Neural crest cell (in vitro differentiated cells): ENCODE data around the gene CDKAL1. TPM values are rescaled to one million over a fixed set of nuclear protein-coding genes. Genes with fewer than 3 reads are reported as not detected.

Source experiments
- DNase-seq: peaks from one replicate; pipeline ENCODE4 v3.0.0; 2021; ENCODE audit warnings: low read depth, mixed read lengths, low spot score
- H3K27ac Mint-ChIP-seq: one replicate; pipeline ENCODE4 v1.8.0; 2021; ENCODE audit warnings: mild to moderate bottlenecking, mixed read lengths; ENCODE audit not compliant: unreplicated experiment
- H3K27me3 Mint-ChIP-seq: 2 replicates; pipeline ENCODE4 v1.8.0; 2021; ENCODE audit warnings: low read depth, mild to moderate bottlenecking, mixed read lengths
- H3K36me3 Mint-ChIP-seq: 2 replicates; pipeline ENCODE4 v1.8.0; 2021; ENCODE audit warnings: low read depth, mild to moderate bottlenecking, mixed read lengths
- H3K4me1 Mint-ChIP-seq: 2 replicates; pipeline ENCODE4 v1.8.0; 2021; ENCODE audit warnings: mixed read lengths
- H3K4me3 Mint-ChIP-seq: one replicate; pipeline ENCODE4 v1.8.0; 2021; ENCODE audit warnings: mild to moderate bottlenecking, mixed read lengths
- H3K9me3 Mint-ChIP-seq: 2 replicates; pipeline ENCODE4 v1.8.0; 2021; ENCODE audit warnings: mixed read lengths
- total RNA-seq: library from RNA; stranded (reverse); gene quantifications from 2 replicates; pipeline ENCODE4 v1.2.1, GENCODE V29; 2021
- TF ChIP-seq, protein P1 (sequence below): fragments of 200-600 bp; sonication (generic); conservative IDR thresholded peaks from 2 replicates; pipeline ENCODE4 v1.5.0; 2021; ENCODE audit warnings: antibody characterized with exemption, mild to moderate bottlenecking

CDKAL1 gene
- total RNA-seq, 1 donor from 2014 or later, result 25.4 TPM

DNA sequence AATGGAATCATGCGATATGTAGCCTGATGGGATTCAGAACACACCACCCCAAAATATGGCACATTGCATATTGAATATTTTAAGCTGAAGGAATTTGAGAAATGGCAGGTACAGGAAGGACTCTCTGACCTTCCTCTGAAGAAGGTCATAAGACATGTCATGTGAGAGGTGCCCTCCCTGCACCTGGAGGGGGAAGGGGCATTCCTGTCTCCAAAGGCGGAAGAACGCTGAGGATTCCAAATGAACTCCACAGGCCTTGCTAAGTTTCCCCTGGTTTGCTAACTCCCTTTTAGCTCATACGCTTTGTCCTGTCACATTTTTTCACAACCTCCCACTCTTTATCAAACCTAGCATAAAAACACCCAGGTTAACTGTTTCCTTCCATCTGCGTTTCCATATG, 347.8 kb downstream of the CDKAL1 start:
- Mint-ChIP-seq H3K27me3 (no peaks in the 10 kb centered on the region), H3K4me3 (no peak overlapping the region), H3K9me3 (peaks cover 12% of the 10 kb centered on the region), H3K4me1 (peaks cover 18% of the 10 kb centered on the region), H3K27ac (no peak overlapping the region), H3K36me3 (peaks cover 23% of the 10 kb centered on the region)
- no peak for DNase-seq
- TF ChIP-seq, protein P1, sequence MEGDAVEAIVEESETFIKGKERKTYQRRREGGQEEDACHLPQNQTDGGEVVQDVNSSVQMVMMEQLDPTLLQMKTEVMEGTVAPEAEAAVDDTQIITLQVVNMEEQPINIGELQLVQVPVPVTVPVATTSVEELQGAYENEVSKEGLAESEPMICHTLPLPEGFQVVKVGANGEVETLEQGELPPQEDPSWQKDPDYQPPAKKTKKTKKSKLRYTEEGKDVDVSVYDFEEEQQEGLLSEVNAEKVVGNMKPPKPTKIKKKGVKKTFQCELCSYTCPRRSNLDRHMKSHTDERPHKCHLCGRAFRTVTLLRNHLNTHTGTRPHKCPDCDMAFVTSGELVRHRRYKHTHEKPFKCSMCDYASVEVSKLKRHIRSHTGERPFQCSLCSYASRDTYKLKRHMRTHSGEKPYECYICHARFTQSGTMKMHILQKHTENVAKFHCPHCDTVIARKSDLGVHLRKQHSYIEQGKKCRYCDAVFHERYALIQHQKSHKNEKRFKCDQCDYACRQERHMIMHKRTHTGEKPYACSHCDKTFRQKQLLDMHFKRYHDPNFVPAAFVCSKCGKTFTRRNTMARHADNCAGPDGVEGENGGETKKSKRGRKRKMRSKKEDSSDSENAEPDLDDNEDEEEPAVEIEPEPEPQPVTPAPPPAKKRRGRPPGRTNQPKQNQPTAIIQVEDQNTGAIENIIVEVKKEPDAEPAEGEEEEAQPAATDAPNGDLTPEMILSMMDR, result no peak

DNA sequence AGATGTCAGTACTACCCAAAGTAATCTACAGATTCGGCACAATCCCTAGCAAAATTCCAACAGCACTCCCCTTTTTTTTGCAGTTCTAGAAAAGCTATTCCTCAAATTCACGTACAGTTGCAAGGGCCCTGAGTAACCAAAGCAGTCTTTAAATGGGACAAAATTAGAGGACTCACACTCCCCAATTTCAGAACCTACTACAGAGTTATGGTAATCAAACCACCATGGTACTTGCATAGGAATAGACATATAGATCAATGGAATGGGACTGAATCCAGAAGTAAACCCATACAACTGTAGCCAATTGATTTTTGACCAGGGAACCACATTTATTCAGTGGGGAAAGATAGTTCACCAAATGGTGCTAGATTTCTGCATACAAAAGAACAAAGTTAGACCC, 350.8 kb downstream of the CDKAL1 start:
- Mint-ChIP-seq H3K27me3 (no peaks in the 10 kb centered on the region), H3K27ac (no peak overlapping the region), H3K9me3 (peaks cover 19% of the 10 kb centered on the region), H3K36me3 (peaks cover 30% of the 10 kb centered on the region), H3K4me1 (no peaks in the 10 kb centered on the region), H3K4me3 (no peak overlapping the region)
- TF ChIP-seq, protein P1, result no peak
- DNase-seq, result no peak

DNA sequence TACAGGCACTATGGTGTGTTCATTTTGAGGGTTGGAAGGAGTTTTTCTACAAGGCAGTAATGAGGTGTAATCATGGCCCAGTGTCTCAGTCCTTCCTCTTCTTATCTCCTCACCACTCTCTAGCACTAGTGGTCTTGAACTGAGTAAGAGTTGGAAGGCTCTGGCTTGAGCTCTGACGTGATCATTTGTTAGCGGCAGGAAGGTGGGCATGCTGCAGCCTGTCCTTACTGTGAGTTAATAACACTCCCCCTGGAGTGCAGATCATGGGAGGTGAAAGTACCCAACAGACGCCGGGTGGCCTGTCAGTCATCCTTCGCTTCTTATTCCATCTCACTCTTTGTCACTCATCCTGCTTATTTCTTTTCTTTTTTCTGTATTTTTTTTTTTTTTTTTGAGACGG, 356.9 kb downstream of the CDKAL1 start:
- H3K4me1 Mint-ChIP-seq, result no peaks in the 10 kb centered on the region
- peaks cover 10% of the 10 kb centered on the region for H3K9me3 Mint-ChIP-seq
- no peak overlapping the region for H3K4me3 Mint-ChIP-seq
- no peak overlapping the region for H3K27ac Mint-ChIP-seq
- DNase-seq, result no peak
- TF ChIP-seq, protein P1, result no peak
- no peaks in the 10 kb centered on the region for H3K27me3 Mint-ChIP-seq
- peaks cover 23% of the 10 kb centered on the region for H3K36me3 Mint-ChIP-seq

DNA sequence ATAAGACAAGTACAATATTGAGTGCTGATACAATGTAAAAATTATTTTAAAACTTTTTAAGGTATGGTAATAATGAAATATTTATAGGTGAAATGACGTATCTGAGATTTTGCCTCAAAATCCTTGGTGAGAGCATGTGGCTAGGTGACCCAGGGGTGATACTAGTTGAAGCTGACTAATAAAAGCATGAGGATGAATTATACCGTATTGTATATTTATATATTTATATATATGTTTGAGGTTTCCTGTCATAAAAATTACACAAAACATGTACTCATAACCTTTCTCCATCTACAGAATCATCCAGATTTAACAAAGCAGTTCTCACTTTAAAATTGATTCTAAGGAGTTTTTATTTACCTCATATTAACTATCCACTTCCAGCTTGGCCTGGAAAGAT, 358.1 kb downstream of the CDKAL1 start:
- H3K4me3 Mint-ChIP-seq, result no peak overlapping the region
- H3K27ac Mint-ChIP-seq, result no peak overlapping the region
- peaks cover 7% of the 10 kb centered on the region for H3K4me1 Mint-ChIP-seq
- peaks cover 10% of the 10 kb centered on the region for H3K9me3 Mint-ChIP-seq
- H3K36me3 Mint-ChIP-seq, result peaks cover 23% of the 10 kb centered on the region
- no peaks in the 10 kb centered on the region for H3K27me3 Mint-ChIP-seq
- no peak for DNase-seq
- TF ChIP-seq, protein P1, result no peak

DNA sequence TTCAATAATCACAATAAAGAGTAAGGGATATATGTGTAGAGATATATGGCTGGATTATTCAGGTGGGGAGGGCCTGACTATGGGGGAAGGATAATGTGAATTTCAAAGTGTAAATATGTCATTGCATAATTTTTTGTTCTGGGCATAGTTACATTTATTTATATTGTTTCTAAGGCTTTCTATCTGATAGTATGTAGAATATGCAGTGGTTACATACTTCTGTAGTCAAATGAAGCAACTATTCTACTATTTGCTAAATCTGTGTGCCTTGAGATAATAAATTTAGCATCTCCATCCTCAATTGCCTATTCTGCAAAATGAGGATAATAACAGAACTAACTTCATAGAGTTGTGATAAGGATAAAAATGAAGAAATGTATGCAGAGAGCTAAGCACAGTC, 359.2 kb downstream of the CDKAL1 start:
- peaks cover 22% of the 10 kb centered on the region for H3K36me3 Mint-ChIP-seq
- H3K9me3 Mint-ChIP-seq, result peaks cover 7% of the 10 kb centered on the region
- H3K27ac Mint-ChIP-seq, result no peak overlapping the region
- peaks cover 7% of the 10 kb centered on the region for H3K4me1 Mint-ChIP-seq
- no peak overlapping the region for H3K4me3 Mint-ChIP-seq
- TF ChIP-seq, protein P1, result no peak
- no peak for DNase-seq
- no peaks in the 10 kb centered on the region for H3K27me3 Mint-ChIP-seq
